Measurements from ENCODE around the gene SEMA6B.

The SEMA6B gene

DNA sequence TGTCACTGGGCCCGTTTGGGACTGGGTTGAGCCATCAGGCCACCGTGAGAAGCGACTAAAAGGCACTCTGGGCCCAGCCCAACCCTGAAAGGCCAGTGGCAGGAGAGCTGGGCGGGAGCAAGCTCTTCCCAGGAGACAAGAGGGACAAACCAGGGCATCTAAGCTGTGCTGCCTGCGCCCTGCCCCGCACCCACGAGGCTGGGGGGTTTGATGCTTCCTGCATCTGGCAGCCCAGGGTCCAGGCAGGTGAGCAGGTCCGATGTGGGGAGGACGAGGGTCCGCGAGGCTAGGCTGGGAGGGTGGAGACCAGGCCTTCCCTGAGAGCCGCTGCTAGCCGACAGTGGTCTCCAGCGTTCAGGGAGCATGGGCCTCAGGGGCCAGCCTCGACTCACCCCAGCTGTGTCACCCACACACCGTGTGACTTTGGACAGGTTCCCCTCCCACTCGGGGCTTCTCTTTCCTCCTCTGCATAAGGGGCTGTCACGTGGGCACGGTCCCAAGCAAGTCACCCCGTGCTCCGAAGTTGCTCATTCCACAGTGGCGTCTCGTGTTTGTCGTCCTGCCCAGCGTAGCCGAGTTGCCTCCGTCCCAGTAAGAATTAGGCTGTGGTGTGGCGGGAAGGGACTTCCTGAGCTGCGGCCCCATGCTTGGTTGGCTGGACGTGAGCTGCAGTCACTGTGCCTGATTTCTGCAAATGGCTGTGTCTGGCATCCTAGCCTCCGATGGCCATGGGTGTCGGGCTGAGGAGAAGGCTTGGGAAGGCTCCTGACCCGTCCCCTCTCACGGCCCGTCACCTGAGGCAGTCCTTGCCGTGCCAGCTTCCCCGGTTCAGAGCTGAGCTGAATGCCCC is 57.0 kb downstream of the SEMA6B start:
- H3K36me3 ChIP-seq (ENCODE audit: control insufficient read depth in 2 of 2, insufficient read depth in 1 of 2, low read length in 2 of 2), result peaks cover 6 to 82% of the 10 kb centered on the region in 2 experiments; a peak in 2 of 3 replicates
- no peak overlapping the region for H3K4me3 ChIP-seq (ENCODE audit: low read depth, low read length)
- peak; percentile 51 for TF ChIP-seq ZFHX2 (tag by site-specific recombination; conservative IDR thresholded peaks at IDR 0.05)
- TF ChIP-seq EGR2 (tag by site-specific recombination; IDR thresholded peaks at IDR 0.05; ENCODE audit: low read depth), result peak; percentile 37; the same call in 1 of the 2 replicates
- no peak for TF ChIP-seq ZNF473 (tag by site-specific recombination; IDR thresholded peaks at IDR 0.05)
- POLR2A ChIA-PET, result no interaction called here
- H3K4me1 ChIP-seq (ENCODE audit: control insufficient read depth, insufficient read depth, low read length), result no peaks in the 10 kb centered on the region
- CTCF ChIA-PET, result no interaction called here
- H3K27ac ChIP-seq (ENCODE audit: extremely low read depth, low read depth, low read length), result no peak overlapping the region
- no peaks in the 10 kb centered on the region for H3K9me3 ChIP-seq (ENCODE audit: control insufficient read depth, insufficient read depth, low read depth, low read length)

DNA sequence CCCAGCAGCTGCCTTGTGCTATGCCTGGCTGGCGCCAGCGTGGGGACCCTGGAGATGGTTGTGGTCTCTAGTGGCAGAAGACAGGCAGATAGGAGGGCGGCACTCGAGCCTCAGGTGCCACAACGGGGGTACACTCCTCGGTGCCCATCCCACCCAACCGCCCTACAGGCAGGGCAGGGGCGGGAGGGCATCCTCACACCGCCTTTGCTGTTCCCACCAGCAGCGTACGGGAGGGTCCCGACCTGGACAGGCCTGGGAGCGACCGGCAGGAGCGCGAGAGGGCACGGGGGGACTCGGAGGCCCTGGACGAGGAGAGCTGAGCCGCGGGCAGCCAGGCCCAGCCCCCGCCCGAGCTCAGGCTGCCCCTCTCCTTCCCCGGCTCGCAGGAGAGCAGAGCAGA is 57.8 kb downstream of the SEMA6B start:
- CTCF ChIA-PET, result no interaction called here
- TF ChIP-seq ZNF433 (tag by site-specific recombination; IDR thresholded peaks at IDR 0.05; ENCODE audit: low read depth), result no peak
- TF ChIP-seq, protein P1, sequence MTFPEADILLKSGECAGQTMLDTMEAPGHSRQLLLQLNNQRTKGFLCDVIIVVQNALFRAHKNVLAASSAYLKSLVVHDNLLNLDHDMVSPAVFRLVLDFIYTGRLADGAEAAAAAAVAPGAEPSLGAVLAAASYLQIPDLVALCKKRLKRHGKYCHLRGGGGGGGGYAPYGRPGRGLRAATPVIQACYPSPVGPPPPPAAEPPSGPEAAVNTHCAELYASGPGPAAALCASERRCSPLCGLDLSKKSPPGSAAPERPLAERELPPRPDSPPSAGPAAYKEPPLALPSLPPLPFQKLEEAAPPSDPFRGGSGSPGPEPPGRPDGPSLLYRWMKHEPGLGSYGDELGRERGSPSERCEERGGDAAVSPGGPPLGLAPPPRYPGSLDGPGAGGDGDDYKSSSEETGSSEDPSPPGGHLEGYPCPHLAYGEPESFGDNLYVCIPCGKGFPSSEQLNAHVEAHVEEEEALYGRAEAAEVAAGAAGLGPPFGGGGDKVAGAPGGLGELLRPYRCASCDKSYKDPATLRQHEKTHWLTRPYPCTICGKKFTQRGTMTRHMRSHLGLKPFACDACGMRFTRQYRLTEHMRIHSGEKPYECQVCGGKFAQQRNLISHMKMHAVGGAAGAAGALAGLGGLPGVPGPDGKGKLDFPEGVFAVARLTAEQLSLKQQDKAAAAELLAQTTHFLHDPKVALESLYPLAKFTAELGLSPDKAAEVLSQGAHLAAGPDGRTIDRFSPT (tag by site-specific recombination; IDR thresholded peaks at IDR 0.05), result peak; percentile 74
- Histone ChIP-seq H3K36me3 (ENCODE audit: control insufficient read depth in 2 of 2, insufficient read depth in 1 of 2, low read length in 2 of 2) (peaks cover 6 to 83% of the 10 kb centered on the region in 2 experiments; a peak in 2 of 3 replicates), H3K4me1 (ENCODE audit: control insufficient read depth, insufficient read depth, low read length) (no peaks in the 10 kb centered on the region), H3K9me3 (ENCODE audit: control insufficient read depth, insufficient read depth, low read depth, low read length) (no peaks in the 10 kb centered on the region), H3K4me3 (ENCODE audit: low read depth, low read length) (no peak overlapping the region), H3K27ac (ENCODE audit: extremely low read depth, low read depth, low read length) (no peak overlapping the region)
- POLR2A ChIA-PET, result no interaction called here

DNA sequence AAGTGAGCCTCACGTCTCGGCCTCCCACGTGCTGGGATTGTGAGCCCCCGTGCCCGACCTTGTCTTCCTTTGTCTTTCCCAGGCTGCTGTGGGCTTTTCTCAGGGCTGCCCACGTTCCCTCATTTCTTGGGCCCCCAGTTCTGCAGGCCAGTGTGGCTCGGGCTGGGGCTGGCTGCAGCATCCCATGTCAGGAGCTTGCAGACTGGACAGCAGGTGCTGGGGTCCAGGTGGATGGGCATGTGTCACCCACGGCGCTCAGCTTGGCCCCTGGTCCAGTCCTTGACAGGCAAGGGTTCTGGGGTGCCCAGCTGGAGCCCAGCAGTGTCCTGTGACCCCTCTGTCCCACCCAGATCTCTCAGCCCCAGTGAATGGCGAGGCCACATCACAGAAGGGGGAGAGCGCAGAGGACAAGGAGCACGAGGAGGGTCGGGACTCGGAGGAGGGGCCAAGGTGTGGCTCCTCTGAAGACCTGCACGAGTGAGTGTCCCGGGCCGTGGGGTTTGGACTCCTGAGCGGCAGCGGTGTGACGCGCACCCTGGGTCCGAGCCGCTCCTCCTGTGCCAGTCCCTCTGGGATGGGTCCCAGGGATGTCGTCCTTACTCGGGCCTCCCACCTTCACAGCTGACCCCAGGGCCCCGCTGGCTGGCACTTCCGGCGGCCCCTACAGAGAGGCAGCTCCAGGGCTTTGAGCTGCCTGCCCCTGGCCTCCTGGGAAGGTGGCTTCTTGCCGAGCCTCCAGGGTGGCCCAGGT is 58.5 kb downstream of the SEMA6B start:
- ChIA-PET CTCF (interaction anchor here (1.2 kb wide), 1 partner anchor 24 kb away, joined by 4 read pairs; no protein-coding TSS in a partner anchor), POLR2A (interaction anchor here (0.6 kb wide), 1 partner anchor 318 kb away, joined by 12 read pairs; no protein-coding TSS in a partner anchor)
- H3K4me1 ChIP-seq (ENCODE audit: control insufficient read depth, insufficient read depth, low read length), result no peaks in the 10 kb centered on the region
- no peak overlapping the region for H3K27ac ChIP-seq (ENCODE audit: extremely low read depth, low read depth, low read length)
- H3K9me3 ChIP-seq (ENCODE audit: control insufficient read depth, insufficient read depth, low read depth, low read length), result no peaks in the 10 kb centered on the region
- H3K4me3 ChIP-seq (ENCODE audit: low read depth, low read length), result no peak overlapping the region
- H3K36me3 ChIP-seq (ENCODE audit: control insufficient read depth in 2 of 2, insufficient read depth in 1 of 2, low read length in 2 of 2), result peaks cover 6 to 87% of the 10 kb centered on the region in 2 experiments; a peak in 2 of 3 replicates
- TF ChIP-seq, protein P2, sequence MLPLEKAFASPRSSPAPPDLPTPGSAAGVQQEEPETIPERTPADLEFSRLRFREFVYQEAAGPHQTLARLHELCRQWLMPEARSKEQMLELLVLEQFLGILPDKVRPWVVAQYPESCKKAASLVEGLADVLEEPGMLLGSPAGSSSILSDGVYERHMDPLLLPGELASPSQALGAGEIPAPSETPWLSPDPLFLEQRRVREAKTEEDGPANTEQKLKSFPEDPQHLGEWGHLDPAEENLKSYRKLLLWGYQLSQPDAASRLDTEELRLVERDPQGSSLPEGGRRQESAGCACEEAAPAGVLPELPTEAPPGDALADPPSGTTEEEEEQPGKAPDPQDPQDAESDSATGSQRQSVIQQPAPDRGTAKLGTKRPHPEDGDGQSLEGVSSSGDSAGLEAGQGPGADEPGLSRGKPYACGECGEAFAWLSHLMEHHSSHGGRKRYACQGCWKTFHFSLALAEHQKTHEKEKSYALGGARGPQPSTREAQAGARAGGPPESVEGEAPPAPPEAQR (tag by site-specific recombination; IDR thresholded peaks at IDR 0.05), result no peak
- TF ChIP-seq ZNF138 (tag by site-specific recombination; IDR thresholded peaks at IDR 0.05; ENCODE audit: borderline replicate concordance) (no peak), ZNF239 (tag by site-specific recombination; IDR thresholded peaks at IDR 0.05) (no peak), GLI2 (tag by site-specific recombination; IDR thresholded peaks at IDR 0.05; ENCODE audit: borderline replicate concordance, low read depth) (no peak), ZFP69B (tag by site-specific recombination; IDR thresholded peaks at IDR 0.05) (no peak), ZNF561 (tag by site-specific recombination; IDR thresholded peaks at IDR 0.05; ENCODE audit: borderline replicate concordance) (no peak), ZNF394 (tag by site-specific recombination; IDR thresholded peaks at IDR 0.05; ENCODE audit: borderline replicate concordance) (no peak), ZSCAN23 (tag by site-specific recombination; IDR thresholded peaks at IDR 0.05) (no peak), ZNF473 (tag by site-specific recombination; IDR thresholded peaks at IDR 0.05) (no peak), EGR2 (tag by site-specific recombination; IDR thresholded peaks at IDR 0.05; ENCODE audit: low read depth) (no peak)
- TF ChIP-seq, protein P3, sequence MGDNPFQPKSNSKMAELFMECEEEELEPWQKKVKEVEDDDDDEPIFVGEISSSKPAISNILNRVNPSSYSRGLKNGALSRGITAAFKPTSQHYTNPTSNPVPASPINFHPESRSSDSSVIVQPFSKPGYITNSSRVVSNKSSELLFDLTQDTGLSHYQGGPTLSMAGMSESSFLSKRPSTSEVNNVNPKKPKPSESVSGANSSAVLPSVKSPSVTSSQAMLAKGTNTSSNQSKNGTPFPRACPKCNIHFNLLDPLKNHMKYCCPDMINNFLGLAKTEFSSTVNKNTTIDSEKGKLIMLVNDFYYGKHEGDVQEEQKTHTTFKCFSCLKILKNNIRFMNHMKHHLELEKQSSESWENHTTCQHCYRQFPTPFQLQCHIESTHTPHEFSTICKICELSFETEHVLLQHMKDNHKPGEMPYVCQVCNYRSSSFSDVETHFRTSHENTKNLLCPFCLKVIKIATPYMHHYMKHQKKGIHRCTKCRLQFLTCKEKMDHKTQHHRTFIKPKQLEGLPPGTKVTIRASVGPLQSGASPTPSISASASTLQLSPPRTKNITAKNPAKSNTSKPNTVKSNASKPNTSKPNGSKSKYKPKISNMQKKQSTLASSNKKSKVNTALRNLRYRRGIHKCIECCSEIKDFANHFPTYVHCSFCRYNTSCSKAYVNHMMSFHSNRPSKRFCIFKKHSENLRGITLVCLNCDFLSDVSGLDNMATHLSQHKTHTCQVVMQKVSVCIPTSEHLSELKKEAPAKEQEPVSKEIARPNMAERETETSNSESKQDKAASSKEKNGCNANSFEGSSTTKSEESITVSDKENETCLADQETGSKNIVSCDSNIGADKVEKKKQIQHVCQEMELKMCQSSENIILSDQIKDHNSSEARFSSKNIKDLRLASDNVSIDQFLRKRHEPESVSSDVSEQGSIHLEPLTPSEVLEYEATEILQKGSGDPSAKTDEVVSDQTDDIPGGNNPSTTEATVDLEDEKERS (tag by site-specific recombination; IDR thresholded peaks at IDR 0.05), result no peak
- TF ChIP-seq, protein P4, sequence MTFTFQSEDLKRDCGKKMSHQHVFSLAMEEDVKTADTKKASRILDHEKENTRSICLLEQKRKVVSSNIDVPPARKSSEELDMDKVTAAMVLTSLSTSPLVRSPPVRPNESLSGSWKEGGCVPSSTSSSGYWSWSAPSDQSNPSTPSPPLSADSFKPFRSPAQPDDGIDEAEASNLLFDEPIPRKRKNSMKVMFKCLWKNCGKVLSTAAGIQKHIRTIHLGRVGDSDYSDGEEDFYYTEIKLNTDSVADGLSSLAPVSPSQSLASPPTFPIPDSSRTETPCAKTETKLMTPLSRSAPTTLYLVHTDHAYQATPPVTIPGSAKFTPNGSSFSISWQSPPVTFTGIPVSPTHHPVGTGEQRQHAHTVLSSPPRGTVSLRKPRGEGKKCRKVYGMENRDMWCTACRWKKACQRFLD (tag by site-specific recombination; IDR thresholded peaks at IDR 0.05), result no peak

All from HEK293 (cell line).